NAMALWA (cell line): ENCODE data around the gene ADAM12.

ENCODE experiments used
- DNase-seq: peaks from one replicate; pipeline ENCODE4 v3.0.0-alpha.2; 2015; ENCODE audit warnings: low spot score

ADAM12 gene

DNA sequence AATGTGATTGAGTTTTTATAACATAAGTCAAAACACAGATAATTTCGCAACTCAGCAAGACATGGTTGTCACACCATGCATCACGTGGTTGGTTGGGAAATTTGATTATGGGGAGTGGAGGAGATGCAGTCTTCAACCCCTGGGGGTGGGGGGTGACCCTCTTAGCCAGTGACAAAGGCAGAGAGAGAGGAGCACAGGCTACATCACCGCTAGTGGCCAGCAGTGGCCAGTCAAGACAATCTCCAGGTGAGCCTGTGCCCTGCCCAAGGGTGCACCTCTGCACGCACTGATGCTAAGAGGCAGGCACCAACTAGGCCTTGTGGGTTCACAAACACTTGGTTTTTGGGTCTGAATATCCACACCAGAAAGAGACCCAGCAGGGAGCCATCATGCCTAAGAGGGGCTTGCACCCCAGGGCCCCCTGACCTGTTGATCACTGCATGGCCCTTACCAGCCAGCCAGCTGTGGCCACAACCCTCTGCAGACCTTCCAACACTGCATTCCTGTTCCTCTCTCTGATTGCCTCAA lies 247.5 kb downstream of the ADAM12 start:
- no peak for DNase-seq

DNA sequence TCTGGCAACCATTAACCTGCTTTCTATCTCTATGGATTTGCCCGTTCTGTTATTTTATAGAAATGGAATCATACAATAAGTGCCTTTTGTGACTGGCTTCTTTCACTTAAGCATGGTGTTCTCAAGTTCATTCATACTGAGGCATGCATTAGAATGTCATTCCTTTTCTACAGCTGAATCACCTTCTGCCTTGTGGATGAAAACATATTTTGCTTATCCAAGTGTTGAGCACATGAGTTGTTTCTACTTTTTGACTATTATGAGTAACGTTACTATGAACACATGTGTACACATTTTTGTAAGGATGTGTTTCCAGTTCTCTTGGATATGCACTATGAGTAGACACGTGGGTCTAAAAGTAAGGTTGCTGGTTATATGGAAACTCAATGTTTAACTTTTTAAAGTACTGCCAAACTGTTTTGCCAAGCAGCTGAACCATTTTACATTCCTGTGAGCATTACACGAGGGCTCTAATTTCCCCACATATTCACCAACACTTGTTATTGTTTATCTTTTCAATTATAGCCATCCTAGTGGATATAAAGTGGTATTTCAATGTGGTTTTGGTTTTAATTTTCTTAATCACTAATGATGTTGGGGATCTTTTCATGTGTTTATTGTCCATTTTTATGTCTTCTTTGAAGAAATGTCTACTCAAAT lies 250.6 kb downstream of the ADAM12 start:
- DNase-seq: no peak

DNA sequence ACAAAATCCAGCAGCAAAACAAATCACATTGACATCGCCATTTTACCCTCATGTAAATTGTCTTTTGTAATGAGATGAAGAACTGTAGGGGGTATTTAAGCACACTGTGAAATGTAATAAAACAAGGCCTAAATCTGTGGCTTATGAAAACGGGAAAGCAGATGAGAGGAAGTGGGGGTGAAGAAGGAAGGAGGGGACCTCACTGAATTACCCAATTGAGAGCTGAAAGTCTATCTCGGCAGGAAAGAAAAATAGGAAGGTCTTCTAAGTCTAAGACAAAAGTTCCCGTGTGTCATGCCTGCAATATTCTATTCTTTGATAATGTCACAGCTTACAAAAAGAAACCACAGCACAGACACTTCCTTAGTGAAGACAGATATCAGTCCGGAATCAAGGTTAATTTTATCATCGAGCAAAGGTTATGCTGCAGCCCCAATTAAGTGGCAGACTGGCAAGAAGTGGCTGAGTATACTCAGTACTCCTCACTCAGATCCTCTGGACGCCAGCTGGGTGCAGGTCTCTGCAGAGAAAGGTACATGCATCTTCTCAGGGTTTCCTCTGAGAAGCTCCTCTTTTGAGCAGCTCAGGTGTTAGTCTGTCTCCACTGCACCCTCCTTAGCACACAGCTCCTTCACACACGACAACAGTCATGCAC lies 252.2 kb downstream of the ADAM12 start:
- DNase-seq: no peak

DNA sequence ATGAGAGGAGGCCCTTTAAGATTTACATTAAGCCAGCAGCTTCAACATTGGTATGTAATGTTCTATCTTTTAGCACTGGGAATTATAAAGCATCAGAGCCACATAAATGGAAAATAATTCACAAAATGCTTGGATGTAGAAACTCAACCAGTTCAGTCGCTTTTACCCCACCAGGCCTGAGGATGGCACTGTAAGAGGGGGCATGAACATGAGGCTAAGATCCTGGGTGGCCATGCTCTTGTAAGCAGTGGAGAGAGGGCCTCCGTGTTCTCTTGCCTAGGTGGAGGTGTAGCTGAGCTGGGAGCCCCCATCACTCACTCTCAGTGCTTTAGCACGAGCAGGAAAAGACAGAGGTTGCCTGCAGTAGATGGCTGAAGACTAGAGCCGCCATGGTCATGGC lies 253.1 kb downstream of the ADAM12 start:
- DNase-seq: peak; percentile 3

DNA sequence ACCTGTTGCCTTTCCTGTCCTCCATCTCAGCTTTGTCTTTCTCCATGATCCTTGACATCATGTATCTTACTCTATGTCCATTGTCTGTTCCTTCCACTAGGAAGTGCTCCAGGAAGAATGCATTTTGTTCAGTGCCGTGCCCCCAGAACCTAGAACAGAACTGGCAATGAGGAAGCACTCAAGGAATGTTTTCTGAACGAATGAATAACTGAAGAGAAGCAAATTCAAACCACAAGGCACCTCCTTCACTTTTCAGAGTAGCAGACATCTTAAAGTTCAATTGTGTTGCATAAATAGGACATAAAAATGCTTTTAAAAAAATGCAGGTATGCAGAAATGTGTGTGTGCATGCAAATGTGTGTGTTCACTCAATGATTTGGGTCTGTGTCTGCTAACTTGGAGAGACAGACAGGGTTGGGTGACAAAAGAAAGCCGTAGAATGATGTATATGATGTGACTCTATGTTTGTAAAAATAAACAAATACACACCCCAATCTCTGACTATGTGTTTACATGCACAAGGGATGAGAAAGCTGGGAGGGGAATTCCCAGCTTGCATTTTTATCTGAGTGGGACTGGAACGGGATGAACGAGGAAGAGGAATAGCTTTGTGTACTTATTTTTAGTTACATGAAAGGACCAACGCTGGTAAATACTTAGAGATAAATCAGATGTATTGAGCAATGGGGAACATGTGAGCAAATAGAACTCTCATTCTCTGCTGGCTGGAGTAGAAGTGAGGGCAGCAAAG lies 254.2 kb downstream of the ADAM12 start:
- DNase-seq: no peak

DNA sequence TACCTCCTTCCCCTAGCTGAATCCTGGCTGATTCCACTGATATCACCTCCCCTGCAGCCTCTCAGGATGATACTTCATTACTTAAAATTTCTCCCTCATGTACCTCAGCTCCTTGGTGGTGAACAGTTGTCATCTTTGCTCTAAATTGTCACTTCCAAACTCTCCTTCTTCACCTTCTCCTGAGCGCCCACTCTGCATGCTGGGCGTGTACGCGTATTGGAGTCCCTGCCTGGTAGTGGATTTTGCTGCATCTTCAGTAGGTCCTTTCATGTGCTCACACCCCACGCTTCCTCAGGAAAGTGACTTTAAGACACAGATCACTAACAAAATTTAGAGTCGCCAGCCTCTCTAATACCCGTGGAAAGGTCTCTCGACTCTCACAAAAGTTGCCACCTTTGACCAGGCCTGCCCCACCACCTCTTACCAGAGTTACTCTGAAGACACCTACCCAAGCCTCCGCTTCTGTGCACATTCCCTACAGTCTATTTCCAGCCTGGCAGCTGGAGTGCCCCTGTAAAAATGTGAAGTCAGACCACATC lies 255.1 kb downstream of the ADAM12 start:
- DNase-seq: no peak

DNA sequence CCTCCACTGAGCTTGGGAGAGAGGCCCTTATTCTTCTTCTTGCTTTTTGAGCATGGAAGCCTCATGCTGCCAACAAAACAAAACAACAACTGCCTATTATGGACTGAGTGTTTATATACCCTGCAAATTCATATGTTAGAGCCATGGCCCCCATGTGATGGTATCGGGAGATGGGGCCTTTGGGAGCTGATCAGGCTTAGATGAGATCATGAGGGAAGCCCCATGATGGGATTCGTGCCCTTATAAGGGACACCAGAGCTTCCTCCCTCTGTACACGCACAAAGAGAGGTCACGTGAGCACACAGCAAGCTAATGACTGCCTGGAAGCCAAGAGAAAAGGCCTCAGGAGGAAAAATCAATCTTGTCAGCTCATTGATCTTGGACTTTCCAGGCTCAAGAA lies 256.9 kb downstream of the ADAM12 start:
- no peak for DNase-seq

DNA sequence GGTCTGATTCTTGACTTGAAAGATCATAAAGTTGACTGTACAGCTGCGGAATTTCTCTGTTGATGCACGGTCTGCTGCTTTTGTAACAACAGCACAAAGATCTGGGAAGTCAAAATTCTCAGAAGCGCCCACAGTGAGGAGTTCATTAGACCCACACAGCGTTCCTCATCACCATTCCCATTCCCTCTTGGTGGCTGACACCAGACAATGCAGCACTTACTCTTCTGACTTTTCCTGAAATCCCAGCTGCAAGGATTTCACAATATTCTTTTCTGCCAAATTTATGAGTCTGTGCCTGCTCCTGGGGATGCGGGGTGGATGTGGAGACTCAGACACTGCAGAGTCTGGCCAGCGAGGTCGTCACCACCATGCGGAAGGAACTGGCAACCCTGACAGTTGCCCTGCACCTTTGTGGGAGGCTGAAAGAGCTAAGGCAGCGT lies 258.0 kb downstream of the ADAM12 start:
- DNase-seq: no peak

DNA sequence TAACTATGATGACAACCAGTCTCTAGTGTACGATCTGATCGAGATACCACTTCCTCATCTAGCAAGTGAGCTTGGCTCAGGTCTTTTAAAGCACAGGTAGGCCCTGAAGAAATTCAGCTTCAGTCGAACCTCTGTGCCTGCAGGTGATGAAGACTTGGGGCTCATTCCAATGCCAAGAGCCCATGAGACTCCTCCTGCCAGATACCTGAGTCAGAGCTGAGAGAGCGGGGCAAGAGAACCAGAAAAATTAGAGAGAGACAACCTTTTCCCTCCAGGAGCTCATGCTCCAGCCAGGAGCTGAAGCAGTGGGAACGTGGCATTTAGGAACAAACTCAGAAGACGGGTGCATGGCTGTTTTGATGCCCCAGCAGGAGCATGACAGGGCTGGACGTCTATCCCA lies 259.3 kb downstream of the ADAM12 start:
- no peak for DNase-seq

DNA sequence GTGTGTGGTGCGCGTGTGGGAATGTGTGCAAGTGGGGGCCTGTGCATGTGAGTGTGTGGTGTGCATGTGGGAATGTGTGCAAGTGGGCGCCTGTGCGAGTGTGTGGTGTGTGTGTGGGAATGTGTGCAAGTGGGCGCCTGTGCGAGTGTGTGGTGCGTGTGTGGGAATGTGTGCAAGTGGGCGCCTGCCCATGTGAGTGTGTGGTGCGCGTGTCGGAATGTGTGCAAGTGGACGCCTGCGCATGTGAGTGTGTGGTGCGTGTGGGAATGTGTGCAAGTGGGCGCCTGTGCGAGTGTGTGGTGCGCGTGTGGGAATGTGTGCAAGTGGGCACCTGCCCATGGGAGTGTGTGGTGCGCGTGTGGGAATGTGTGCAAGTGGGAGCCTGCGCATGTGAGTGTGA lies 259.7 kb downstream of the ADAM12 start:
- no peak for DNase-seq

DNA sequence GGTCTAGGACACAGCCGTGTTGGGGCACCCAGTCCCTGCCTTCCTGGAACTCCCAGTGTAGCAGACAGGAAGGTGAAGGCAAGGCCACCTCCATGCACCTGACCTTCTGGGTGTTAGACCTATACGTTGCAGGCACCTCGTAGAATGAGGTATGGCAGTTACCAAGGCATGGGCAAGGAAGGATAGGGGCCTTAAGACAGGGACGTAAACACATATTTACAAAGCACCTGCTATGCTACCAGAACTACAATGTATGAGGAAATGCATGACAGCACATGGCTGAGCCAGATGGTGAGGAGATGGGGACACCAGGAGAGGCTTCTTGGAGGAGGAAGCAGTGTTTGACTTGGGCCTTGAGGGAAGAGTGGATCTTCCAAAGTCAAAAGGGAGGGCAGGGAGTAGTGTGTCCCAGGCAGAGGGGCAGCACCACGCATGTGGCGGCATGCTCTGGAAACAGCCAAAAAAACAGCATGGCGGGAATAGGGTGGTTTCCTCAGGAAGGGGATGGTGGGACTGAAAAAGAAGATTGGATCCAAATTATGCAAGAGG lies 260.7 kb downstream of the ADAM12 start:
- no peak for DNase-seq

DNA sequence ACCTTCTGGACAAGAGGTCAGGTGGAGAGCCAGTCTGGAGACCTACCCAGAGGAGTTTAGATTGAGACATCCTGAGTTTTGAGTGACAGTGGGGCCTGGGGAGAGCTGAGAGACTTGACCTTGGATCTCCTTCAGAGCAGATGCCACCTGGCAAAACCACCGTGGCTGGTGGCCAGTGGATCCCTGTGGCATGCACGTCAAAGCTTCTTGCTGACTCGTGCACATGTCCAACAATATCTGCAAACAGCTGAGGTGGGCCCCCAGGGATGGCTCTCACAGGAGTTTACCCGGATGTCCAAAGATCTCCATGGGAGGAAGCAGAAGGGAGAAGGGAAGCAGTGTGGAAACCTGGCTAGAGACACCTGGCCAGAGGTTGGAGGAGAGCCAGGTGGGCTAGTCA lies 261.4 kb downstream of the ADAM12 start:
- no peak for DNase-seq

DNA sequence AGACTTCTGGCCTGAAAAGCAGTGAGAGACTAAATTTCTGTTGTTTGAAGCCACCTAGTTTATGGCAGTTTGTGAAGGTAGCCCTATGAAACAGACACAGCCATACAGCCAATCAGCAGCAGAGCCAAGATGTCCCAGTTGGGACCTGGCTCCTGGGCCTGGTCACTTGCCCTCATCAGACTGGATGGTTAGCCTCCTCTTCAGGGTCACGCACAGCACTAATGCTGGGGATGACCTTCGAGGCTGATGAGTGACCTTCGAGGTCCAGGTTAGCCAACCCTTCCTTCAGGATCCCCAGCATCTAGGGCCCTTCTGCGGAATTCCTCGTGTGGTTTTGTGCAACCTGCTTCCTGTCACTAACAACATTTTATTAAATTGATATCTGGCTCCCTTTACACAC lies 262.3 kb downstream of the ADAM12 start:
- no peak for DNase-seq

DNA sequence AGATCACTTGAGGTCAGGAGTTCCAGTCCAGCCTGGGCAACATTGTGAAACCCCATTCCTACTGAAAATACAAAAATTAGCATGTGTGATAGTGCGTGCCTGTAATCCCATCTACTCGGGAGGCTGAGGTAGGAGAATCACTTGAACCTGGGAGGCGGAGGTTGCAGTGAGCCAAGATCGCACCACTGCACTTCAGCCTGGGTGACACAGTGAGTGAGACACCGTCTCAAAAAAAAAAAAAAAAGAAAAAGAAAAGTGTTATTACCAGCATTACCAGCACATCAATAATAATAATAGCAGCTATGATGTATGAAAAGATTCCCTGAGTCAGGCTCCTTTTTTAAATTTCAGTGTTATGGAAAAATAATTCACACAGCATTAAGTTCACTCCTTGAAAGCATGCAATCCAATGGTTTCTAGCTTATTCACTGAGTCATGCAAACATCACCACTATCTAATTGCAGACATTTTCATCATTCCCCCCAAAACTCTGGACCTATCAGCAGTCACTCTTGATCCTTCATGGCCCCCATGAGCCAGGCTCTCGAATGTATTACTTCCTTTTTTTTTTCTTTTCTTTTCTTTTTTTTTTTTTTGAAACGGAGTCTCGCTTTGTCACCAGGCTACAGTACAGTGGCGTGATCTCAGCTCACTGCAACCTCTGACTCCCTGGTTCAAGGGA lies 263.5 kb downstream of the ADAM12 start:
- DNase-seq: no peak

DNA sequence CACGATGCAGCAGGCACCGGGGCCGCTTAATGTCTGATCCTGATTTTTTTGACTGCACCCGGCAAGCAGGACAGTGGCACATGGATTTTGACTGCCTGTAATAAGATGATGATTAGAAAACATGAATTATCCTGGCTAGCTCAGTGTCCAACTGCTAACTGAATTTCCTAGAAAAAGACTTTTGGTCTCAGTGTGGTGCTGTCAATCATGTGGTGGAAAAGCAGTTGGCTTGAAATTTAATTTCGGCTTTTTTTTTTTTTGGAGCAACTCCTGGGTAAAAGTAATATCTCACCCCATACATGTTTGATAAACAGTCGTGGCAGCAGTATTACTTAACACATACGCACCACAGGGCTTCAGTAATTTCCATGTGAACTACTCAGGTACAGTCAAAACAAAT lies 264.2 kb downstream of the ADAM12 start:
- DNase-seq: no peak

DNA sequence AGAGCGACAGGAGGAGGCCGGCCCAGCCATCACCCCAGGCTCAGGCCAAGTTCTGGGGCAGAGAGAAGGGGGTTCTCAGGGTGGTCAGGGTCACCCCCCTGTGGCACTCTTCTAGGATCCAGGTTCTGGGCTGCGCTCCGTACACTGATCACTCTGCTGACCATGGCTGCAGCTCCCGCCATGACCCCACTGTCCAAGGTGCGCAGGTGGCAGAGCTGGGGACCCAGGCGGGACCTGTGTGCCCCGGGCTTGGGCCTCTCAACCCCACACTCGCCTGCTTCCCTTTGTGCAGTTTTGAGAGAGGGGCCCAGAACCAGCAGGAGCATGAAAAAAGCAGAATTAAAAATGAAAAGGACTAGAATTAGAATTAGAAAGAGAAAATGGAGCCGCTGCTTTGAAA lies 264.8 kb downstream of the ADAM12 start:
- no peak for DNase-seq

DNA sequence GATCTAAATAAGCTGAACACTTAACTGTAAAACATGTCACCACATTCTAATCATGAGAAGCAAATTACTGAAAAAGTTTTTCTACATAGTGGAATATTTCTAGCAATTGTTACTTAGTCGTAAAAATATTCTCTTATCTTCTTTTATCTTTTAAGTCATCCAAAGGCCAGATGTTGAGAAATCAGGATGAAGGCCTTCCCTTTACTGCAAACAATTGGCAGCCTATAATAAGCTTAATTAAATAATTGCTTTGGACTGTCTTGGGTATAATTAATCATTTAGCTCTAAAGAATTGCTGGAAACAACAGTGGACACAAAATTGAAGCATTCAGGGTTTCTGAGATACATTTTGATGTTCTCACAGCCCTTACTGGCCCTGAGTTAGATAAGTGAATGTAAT lies 265.4 kb downstream of the ADAM12 start:
- DNase-seq: no peak

DNA sequence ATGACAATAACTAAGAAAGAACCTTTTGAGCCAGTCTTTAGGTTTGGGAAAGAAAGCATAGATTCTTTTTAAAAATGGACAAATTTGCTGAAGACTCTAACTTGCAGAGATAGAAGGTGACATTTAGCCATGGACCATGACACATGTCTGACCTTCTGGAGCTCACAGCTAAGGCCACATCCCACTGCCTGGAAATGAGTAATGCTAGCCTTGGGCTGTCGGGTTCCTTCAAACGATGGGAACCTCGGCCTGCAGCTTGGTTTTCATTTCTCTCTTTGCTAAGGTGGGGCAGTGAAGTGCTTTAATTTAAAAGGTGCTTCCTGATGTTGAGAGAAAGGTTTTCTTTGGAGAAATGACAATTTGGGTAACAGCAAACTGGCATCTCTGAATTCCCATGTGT lies 268.7 kb downstream of the ADAM12 start:
- no peak for DNase-seq

DNA sequence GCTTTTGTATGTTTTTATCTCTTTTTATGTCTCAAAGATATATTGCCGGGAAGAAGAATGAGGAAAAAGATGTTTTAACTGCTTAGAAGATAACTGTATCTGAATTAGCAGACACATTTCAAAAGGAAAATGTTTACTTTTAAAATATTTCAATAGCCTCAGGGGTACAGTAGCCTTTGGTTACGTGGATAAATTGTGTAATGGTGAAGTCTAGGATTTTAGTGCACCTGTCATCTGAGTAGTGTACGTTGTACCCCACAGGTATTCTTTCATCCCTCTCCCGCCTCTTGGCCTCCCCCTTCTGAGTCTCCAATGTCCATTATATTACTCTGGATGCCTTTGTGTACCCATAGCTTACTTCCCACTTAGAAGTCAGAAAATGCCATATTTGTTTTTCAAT lies 269.8 kb downstream of the ADAM12 start:
- DNase-seq: no peak

DNA sequence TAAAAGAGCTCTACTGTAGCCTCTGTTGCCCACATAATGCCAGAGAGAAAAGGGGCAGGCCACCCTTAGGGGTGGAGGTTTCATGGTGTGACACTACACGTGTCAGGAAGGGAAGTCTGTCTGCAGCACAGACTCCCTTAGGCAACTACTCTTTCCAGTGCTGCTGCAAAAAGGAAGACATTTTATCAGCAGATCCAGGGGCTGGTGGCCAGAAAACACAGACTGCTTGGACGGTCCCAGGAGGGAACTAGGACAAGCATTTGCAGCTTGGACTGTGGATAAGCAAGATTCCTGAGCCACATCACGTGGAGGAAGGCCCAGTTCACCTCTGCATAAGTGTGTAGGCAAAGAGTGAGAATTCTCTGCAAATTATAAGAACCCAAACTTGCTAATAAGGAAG lies 271.1 kb downstream of the ADAM12 start:
- no peak for DNase-seq

DNA sequence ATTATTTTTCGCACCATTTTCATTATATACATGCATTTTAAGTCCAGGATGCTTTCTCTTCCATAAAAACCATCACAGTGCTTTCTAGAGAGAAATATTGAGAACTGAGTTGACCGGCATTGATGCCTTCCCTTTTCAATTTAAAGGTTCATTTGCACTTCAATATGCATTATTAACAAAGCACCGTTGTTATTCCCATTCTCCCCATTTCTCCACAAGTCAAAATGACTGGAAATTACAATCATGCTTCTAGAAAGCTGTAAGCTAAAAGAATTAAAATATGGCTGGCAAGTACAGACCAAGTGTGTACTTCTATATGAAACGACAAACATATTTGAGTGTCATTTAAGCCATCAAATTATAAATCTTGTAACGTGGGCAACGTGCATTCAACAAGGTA lies 272.4 kb downstream of the ADAM12 start:
- DNase-seq: no peak
